K562 treated with DMSO at 1 percent for 4 hours (cell line): ENCODE measurements around the gene CCNH. TPM values are rescaled to one million over a fixed set of nuclear protein-coding genes. Genes with fewer than 3 reads are reported as not detected.

Source experiments
- total RNA-seq: library from RNA; unstranded; fragments of 300-600 nt; gene quantifications from 2 replicates; pipeline ENCODE4 v1.2.3, GENCODE V29; 2022; ENCODE audit not compliant: insufficient read depth

The CCNH gene
- 44.5 and 46.6 TPM in 2 replicates for total RNA-seq

DNA sequence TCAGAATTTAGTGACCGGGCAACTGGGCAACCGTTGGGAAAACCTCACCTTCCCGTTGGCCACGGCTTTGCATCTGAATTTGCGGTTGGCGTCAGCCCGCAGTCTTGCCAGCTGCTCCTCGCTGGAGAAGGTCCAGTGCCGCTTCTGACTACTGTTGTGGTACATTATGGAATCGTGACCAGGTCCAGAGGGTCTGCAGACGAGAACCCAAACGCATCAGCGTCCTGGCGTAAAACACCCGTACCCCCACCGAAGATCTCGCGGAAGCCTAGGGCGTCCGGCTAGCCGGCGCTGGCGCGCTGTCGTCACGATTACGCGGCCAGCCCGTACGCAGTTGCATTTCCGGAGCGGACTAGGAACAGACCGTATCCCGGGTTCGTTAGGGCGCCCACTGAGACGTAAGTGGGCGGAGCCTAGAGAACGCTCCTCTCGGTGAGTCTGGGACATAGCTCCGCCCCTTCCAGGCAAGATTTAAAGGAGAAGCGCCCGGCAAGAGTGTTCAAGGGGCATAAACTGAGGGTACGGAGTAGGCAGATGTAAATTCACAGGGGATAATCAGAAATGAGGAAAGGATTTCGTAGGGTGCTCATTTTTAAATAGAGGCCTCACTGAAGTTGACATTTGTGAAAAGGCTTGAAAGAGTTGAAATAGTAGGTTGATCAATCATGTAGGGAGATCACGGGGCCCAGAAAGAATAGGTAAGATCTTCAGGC lies at the start of gene CCNH:
Gene CCNH (minus strand): TSS at position 301 of the 713 bp plus-strand sequence. CDS start 136 bp downstream, at position 165.

Other genes with a start within 250 kb of the CCNH start
- 7.0 and 9.6 TPM in 2 replicates for gene RASA1, start 145.0 kb downstream of the CCNH start, total RNA-seq